Gastroesophageal sphincter (tissue), 4 donors: ENCODE results near the gene ASB16. TPM values are rescaled to one million over a fixed set of nuclear protein-coding genes. Genes with fewer than 3 reads are reported as not detected.
"Not testable (repeated sequence)": the region's sequence is repeated elsewhere in the genome, so short reads cannot be mapped to it uniquely, and the experiment has no call there.

ENCODE experiments used
- ATAC-seq: fragments of 150-250 bp; one replicate; pipeline ENCODE4 v1.9.1; 2016; ENCODE audit warnings: mild to moderate bottlenecking, moderate library complexity
- H3K27ac ChIP-seq, 4 donors: fragments of 200-600 bp; sonication (generic) in 3 of 4; 1 replicate in 3 of 4; 2 replicates in 1 of 4; pipeline ENCODE4 v1.5.1; 2016 to 2019
- H3K27me3 ChIP-seq: fragments of 200-600 bp; sonication (generic); one replicate; pipeline ENCODE4 v1.5.1; 2019
- H3K36me3 ChIP-seq, 2 donors: fragments of 200-600 bp; sonication (generic); one replicate each; pipeline ENCODE4 v1.5.1; 2019; ENCODE audit warnings: control low read depth in 1 of 2
- H3K4me1 ChIP-seq, 3 donors: fragments of 200-600 bp; sonication (generic); 1 replicate in 2 of 3; 2 replicates in 1 of 3; pipeline ENCODE4 v1.5.1; 2016 to 2019; ENCODE audit warnings: control low read depth in 2 of 3
- H3K4me3 ChIP-seq, 2 donors: fragments of 200-600 bp; sonication (generic); one replicate each; pipeline ENCODE4 v1.5.1; 2019; ENCODE audit warnings: mild to moderate bottlenecking in 1 of 2, moderate library complexity in 1 of 2
- H3K9me3 ChIP-seq, 3 donors: fragments of 200-600 bp; sonication (generic); one replicate each; pipeline ENCODE4 v1.5.1; 2017 to 2019; ENCODE audit warnings: control low read depth in 2 of 3
- CTCF ChIP-seq, 4 experiments: fragments of 200-600 bp in 2 of 4; fragments of 450-650 bp in 2 of 4; sonication (generic) in 1 of 4; IDR thresholded peaks; one replicate each; pipeline ENCODE4 v1.5.1; 2017 to 2019; ENCODE audit warnings: antibody characterized with exemption in 4 of 4, mild to moderate bottlenecking in 2 of 4, moderate library complexity in 2 of 4
- EP300 ChIP-seq: sonication (generic); formaldehyde crosslinking; IDR thresholded peaks from one replicate; pipeline ENCODE4 v1.6.1; 2017; ENCODE audit warnings: antibody characterized with exemption, mild to moderate bottlenecking
- POLR2A ChIP-seq, 2 donors: fragments of 450-650 bp; IDR thresholded peaks; one replicate each; pipeline ENCODE4 v1.6.1; 2017; ENCODE audit warnings: antibody characterized with exemption in 2 of 2, mild to moderate bottlenecking in 2 of 2, moderate library complexity in 1 of 2
- POLR2AphosphoS5 ChIP-seq: sonication (generic); formaldehyde crosslinking; IDR thresholded peaks from one replicate; pipeline ENCODE4 v1.6.1; 2017; ENCODE audit warnings: antibody characterized with exemption
- WGBS, 2 donors: methylation state at CpG; one replicate each; pipeline ENCODE4 v1.1.5; 2018; ENCODE audit warnings: low coverage in 1 of 2; 5-methylcytosine and 5-hydroxymethylcytosine counted together
- total RNA-seq, 4 donors: library from RNA; depleted of rRNA; stranded (reverse); fragments of >200 nt; gene quantifications; one replicate each; pipeline ENCODE4 v1.1.0, GENCODE V29; 2016

Gene ASB16
- total RNA-seq, 4 donors from 2014 or later: 1.8 to 6.9 (median 3.9) TPM

- Histone ChIP-seq H3K27me3 (peaks cover 4% of the 10 kb centered on the region), H3K9me3 (no peaks in the 10 kb centered on the region), H3K27ac (no peak overlapping the region), H3K4me1 (no peaks in the 10 kb centered on the region), H3K36me3 (no peaks in the 10 kb centered on the region), H3K4me3 (no peak overlapping the region)
- TF ChIP-seq EP300 (no peak), CTCF (IDR thresholded peaks at IDR 0.05) (no peak), POLR2AphosphoS5 (no peak), POLR2A (IDR thresholded peaks at IDR 0.05) (no peak)
- ATAC-seq: no peak
Observed at GRCh38 chr17:44132275-44132821, 38.2 kb upstream of the ASB16 start.

- H3K27me3 ChIP-seq: peaks cover 19% of the 10 kb centered on the region
- TF ChIP-seq CTCF (IDR thresholded peaks at IDR 0.05) (no peak), POLR2A (IDR thresholded peaks at IDR 0.05) (no peak), POLR2AphosphoS5 (no peak), EP300 (no peak)
- H3K4me1 ChIP-seq: peaks cover 0 to 14% (median 10%) of the 10 kb centered on the region in 3 donors
- no peak for ATAC-seq
- H3K36me3 ChIP-seq: no peaks in the 10 kb centered on the region
- H3K9me3 ChIP-seq: no peaks in the 10 kb centered on the region
- H3K4me3 ChIP-seq: no peak overlapping the region
- no CpG with 5 or more reads among the region's 4 CpGs for WGBS, 2 donors
- no peak overlapping the region for H3K27ac ChIP-seq
Observed at GRCh38 chr17:44133918-44134476, 36.5 kb upstream of the ASB16 start.

- Histone ChIP-seq H3K4me3 (no peak overlapping the region), H3K36me3 (no peaks in the 10 kb centered on the region), H3K9me3 (no peaks in the 10 kb centered on the region), H3K27me3 (peaks cover 23% of the 10 kb centered on the region), H3K27ac (no peak overlapping the region), H3K4me1 (peaks cover 0 to 14% (median 10%) of the 10 kb centered on the region in 3 donors)
- ATAC-seq: no peak
- TF ChIP-seq POLR2AphosphoS5: no peak
- no peak for TF ChIP-seq CTCF (IDR thresholded peaks at IDR 0.05)
- no peak for TF ChIP-seq EP300
- no peak for TF ChIP-seq POLR2A (IDR thresholded peaks at IDR 0.05)
- 90 to 93% methylated on average over 5 to 6 of the region's 9 CpGs for WGBS, 2 donors
Observed at GRCh38 chr17:44134752-44135568, 35.5 kb upstream of the ASB16 start.

- peak overlapping the region in 3 of 4 donors; percentile 43 to 75 (median 59) for H3K27ac ChIP-seq
- H3K36me3 ChIP-seq: no peaks in the 10 kb centered on the region
- H3K4me3 ChIP-seq: no peak overlapping the region
- WGBS, 2 donors: 0 to 6% methylated on average over 4 to 10 of the region's 20 CpGs
- no peaks in the 10 kb centered on the region for H3K9me3 ChIP-seq
- peaks cover 23% of the 10 kb centered on the region for H3K27me3 ChIP-seq
- ATAC-seq: peak; percentile 94
- H3K4me1 ChIP-seq: peaks cover 0 to 31% (median 16%) of the 10 kb centered on the region in 3 donors
- TF ChIP-seq CTCF (IDR thresholded peaks at IDR 0.05): no peak
- TF ChIP-seq POLR2AphosphoS5: peak; percentile 80
Observed at GRCh38 chr17:44137891-44138709, 32.4 kb upstream of the ASB16 start.

- H3K36me3 ChIP-seq: peaks cover 0 to 13% of the 10 kb centered on the region in 2 donors
- not testable (repeated sequence) for ATAC-seq, H3K9me3 ChIP-seq, H3K4me3 ChIP-seq, H3K27me3 ChIP-seq
- peaks cover 0 to 17% (median 12%) of the 10 kb centered on the region in 3 donors for H3K4me1 ChIP-seq
- peak overlapping the region in 3 of 4 donors; percentile 62 to 84 (median 72) for H3K27ac ChIP-seq
- WGBS, 2 donors: 83 to 90% methylated on average over 2 to 4 of the region's 8 CpGs
Observed at GRCh38 chr17:44143921-44144320, 26.6 kb upstream of the ASB16 start.
